Peyer's patch (tissue), 4 donors: Measurements from ENCODE around the gene CERS6. TPM values are rescaled to one million over a fixed set of nuclear protein-coding genes. Genes with fewer than 3 reads are reported as not detected.

Experiments used
- DNase-seq, 3 donors: peaks; one replicate each; pipeline ENCODE4 v3.0.0-alpha.2; 2017 to 2019
- H3K27ac ChIP-seq, 4 donors: fragments of 200-600 bp; sonication (generic); one replicate each; pipeline ENCODE4 v1.5.1; 2016 to 2019
- H3K27me3 ChIP-seq, 2 donors: fragments of 200-600 bp; sonication (generic); one replicate each; pipeline ENCODE4 v1.5.1; 2019
- H3K36me3 ChIP-seq, 3 donors: fragments of 200-600 bp; sonication (generic); one replicate each; pipeline ENCODE4 v1.5.1; 2016 to 2019
- H3K4me1 ChIP-seq, 4 donors: fragments of 200-600 bp; sonication (generic); one replicate each; pipeline ENCODE4 v1.5.1; 2016 to 2019
- H3K4me3 ChIP-seq, 4 donors: fragments of 200-600 bp; sonication (generic); 1 replicate in 3 of 4; 2 replicates in 1 of 4; pipeline ENCODE4 v1.5.1; 2016 to 2019; ENCODE audit warnings: mild to moderate bottlenecking in 1 of 4
- H3K9me3 ChIP-seq, 4 donors: fragments of 200-600 bp; sonication (generic); one replicate each; pipeline ENCODE4 v1.5.1; 2016 to 2019; ENCODE audit warnings: mild to moderate bottlenecking in 1 of 4
- CTCF ChIP-seq, 6 experiments: fragments of 450-650 bp in 4 of 6; fragments of 200-600 bp in 2 of 6; sonication (generic) in 1 of 6; IDR thresholded peaks; one replicate each; pipeline ENCODE4 v1.5.1; 2017 to 2019; ENCODE audit warnings: antibody characterized with exemption in 6 of 6, mild to moderate bottlenecking in 3 of 6, moderate library complexity in 1 of 6
- POLR2A ChIP-seq, 2 donors: fragments of 450-650 bp; IDR thresholded peaks; one replicate each; pipeline ENCODE4 v1.5.1; 2017; ENCODE audit warnings: antibody characterized with exemption in 2 of 2, mild to moderate bottlenecking in 2 of 2, moderate library complexity in 2 of 2
- small RNA-seq, 2 donors: library from RNA; depleted of rRNA; stranded (forward); fragments of <200 nt; gene quantifications; one replicate each; pipeline ENCODE3, GENCODE V24; 2016
- total RNA-seq, 4 donors: library from RNA; depleted of rRNA; stranded (reverse); fragments of >200 nt; gene quantifications; one replicate each; pipeline ENCODE4 v1.1.0, GENCODE V29; 2016

CERS6 gene
- total RNA-seq, 4 donors from 2014 or later = 28.1 to 110 (median 96.7) TPM

- peaks cover 0 to 14% (median 0%) of the 10 kb centered on the region in 3 donors for H3K36me3 ChIP-seq
- H3K4me3 ChIP-seq = no peak overlapping the region
- no peaks in the 10 kb centered on the region for H3K4me1 ChIP-seq
- TF ChIP-seq POLR2A (IDR thresholded peaks at IDR 0.05) = no peak
- TF ChIP-seq CTCF (IDR thresholded peaks at IDR 0.05) = no peak
- H3K9me3 ChIP-seq = no peaks in the 10 kb centered on the region
- no peak for DNase-seq
- no peaks in the 10 kb centered on the region for H3K27me3 ChIP-seq
- no peak overlapping the region for H3K27ac ChIP-seq
Observed at GRCh38 chr2:168819829-168820489, 363.9 kb downstream of the CERS6 start.

- no peaks in the 10 kb centered on the region for H3K4me1 ChIP-seq
- no peak overlapping the region for H3K27ac ChIP-seq
- H3K9me3 ChIP-seq = no peaks in the 10 kb centered on the region
- H3K4me3 ChIP-seq = no peak overlapping the region
- DNase-seq = no peak
- no peaks in the 10 kb centered on the region for H3K27me3 ChIP-seq
- TF ChIP-seq CTCF (IDR thresholded peaks at IDR 0.05) (no peak), POLR2A (IDR thresholded peaks at IDR 0.05) (no peak)
- peaks cover 0 to 14% (median 0%) of the 10 kb centered on the region in 3 donors for H3K36me3 ChIP-seq
Observed at GRCh38 chr2:168821577-168821976, 365.5 kb downstream of the CERS6 start.

GRCh38 chr2:168821992-168822391 is 365.9 kb downstream of the CERS6 start:
- no peaks in the 10 kb centered on the region for H3K4me1 ChIP-seq
- no peak for DNase-seq

More at GRCh38 chr2:168821992-168822391, 365.9 kb downstream of the CERS6 start:
- Histone ChIP-seq H3K4me3 (no peak overlapping the region), H3K27ac (no peak overlapping the region), H3K36me3 (peaks cover 0 to 14% (median 0%) of the 10 kb centered on the region in 3 donors), H3K27me3 (no peaks in the 10 kb centered on the region), H3K9me3 (no peaks in the 10 kb centered on the region)
- no peak for TF ChIP-seq CTCF (IDR thresholded peaks at IDR 0.05)
- TF ChIP-seq POLR2A (IDR thresholded peaks at IDR 0.05) = no peak

Small RNA genes lying within 50 kb of the gene (small RNA-seq; reads per million reads assigned to genes)
- gene MIR4774 (0 to 0.06 reads per million in 2 donors), gene RN7SL813P (0 reads per million in 2 donors), gene RNU6-766P (0 reads per million in 2 donors)

Other genes with a start within 250 kb of the CERS6 start
- 10 to 100 TPM; 39.6 to 55.9 (median 51.0) TPM for gene STK39, start 208.7 kb upstream of the CERS6 start, total RNA-seq